ENCODE measurements around the gene UBE3B.

The UBE3B gene

DNA sequence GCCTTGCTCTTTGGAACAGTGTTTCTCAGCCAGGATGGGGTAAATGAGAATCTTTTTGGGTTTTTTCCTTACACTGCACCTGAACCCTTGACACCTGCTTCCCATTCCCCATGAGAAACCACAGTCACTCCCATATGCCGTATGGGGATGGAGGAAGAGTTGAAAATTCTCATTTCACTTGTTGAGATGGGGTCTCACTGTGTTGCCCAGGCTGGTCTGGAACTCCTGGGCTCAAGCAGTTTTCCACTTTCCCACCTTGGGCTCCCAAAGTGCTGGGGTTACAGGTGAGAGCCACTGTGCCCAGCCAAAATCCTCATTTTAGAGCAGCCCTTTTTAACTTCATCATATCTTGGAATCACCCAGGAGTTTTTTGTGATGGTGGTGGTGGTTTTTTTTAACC lies 99.9 kb downstream of the UBE3B start:
- no peak for DNase-seq (ENCODE audit: low spot score)

DNA sequence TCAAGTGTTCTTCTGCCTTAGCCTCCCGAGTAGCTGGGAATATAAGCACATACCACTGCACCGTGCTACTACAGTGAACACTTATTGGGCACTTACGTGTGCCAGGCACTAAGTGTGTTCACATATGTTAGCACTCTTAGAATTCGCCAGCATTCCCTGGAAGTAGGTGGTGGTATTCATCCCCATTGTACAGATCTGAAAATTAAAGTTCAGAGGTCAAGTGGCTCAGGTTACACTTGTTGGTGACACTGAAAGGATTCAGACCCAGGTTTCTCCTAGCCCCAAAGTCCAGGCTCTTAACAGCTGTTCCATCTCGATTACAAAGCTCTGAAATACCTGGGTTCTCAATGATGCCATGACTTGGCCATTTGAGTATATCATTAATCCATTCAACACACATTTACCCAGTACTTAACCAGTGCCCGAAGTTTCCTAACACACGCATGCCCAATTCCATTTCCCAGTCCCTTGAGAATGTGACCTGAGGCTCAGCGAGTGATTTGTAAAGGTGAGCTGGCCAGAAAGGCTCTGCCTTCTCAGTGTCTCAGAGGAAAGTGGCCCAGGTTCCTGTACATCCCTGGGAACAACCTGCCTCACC lies 101.0 kb downstream of the UBE3B start:
- no peak for DNase-seq (ENCODE audit: low spot score)

DNA sequence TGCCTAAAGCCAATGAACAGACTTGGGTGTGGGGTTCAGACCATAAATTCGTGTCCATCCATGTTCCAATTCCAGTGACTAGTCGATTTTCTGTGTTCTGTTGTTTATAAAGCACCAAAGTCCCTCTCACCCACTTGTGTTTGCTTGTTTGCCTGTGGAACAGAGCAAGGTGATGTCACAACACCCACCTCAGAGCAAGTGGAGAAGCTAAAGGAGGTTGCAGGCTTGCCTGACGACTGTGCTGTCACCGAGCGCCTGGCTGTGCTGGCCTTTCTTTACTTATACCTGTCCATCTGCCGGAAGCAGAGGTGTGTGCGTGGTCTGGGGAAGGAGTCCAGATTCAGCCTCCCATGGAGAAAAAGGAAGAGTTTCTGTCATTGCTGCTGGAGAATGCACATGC lies 102.2 kb downstream of the UBE3B start:
- DNase-seq (ENCODE audit: low spot score): no peak

DNA sequence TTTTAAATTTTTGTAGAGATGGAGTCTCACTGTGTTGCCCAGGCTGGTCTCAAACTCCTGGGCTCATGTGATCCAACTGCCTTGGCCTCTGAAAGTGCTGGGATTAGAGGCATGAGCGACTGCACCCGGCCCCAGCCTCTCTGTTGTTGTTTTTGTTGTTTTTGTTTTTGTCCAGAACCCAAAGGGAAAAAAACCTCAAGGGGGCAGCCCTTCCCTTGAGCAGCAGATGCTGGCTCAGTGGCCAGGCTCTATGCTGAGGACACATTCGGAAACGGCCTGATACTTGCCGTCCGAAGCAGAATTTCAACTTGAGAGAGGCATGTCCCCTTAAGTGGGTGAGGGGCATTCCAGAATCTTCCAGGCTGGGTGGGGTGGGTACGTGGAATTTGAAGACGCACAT lies 102.8 kb downstream of the UBE3B start:
- no peak for DNase-seq (ENCODE audit: low spot score)

DNA sequence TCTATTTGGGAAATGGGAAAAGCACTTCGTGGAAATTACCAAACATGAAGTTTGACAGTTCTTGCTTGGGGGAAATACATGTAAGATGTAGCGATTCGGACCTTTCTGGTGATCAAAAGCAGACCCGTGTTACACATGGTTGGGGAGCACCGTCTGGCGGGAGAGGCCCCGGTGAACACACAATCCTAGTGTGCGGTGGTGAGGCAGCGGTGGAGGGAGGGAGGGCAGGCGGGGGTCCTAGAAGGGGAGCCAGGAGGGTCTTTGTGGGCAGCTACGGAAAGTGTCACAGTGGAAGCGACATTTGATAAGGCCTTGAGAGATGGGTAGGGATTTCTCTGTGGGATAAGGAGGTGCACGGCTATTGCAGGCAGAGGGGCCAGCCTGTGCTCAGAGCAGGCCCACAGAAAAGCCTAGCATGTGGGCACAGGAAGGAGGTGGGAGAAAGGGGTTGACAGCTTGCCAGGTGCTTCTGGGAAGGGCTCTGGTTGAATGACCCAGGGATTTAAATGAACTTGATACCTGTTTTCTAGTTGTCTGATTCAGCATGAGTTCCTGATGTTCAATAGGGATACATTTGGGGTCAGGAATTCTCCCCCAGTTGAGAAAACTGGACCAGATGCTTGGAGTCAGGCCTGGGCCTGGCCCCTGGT lies 103.4 kb downstream of the UBE3B start:
- no peak for DNase-seq (ENCODE audit: low spot score)

DNA sequence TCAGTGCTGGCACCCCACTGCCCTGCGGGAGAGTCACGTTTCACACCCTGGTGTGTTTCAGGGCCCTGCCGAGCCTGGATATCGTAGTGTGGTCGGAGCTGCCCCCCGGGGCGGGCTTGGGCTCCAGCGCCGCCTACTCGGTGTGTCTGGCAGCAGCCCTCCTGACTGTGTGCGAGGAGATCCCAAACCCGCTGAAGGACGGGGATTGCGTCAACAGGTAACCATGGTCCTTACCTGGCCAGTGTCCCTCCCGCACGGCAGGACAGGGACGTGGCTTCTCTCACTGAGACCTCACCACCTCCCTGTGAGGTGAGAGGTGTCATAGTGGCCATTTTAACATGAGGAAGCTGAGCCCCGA lies 103.9 kb downstream of the UBE3B start:
- no peak for DNase-seq (ENCODE audit: low spot score)

DNA sequence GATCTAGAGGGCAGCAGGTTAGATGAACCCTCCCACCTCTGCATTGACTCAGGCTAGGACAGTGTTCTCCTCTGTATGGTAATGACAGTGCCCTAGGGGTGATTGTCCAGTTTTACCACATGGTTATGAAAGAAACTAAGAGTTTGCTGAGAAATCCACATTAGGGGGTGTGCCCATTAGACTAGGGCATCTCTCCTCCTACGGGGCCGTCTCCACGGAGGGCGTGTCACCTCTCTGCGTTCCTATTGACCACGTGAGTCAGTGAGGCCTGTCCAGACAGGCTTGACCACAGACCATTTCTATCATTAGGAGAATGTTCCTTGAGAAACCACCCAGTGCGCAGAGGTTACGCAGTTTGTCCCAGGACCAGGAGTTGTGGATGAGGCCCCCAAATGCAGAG lies 104.4 kb downstream of the UBE3B start:
- DNase-seq (ENCODE audit: low spot score): no peak

DNA sequence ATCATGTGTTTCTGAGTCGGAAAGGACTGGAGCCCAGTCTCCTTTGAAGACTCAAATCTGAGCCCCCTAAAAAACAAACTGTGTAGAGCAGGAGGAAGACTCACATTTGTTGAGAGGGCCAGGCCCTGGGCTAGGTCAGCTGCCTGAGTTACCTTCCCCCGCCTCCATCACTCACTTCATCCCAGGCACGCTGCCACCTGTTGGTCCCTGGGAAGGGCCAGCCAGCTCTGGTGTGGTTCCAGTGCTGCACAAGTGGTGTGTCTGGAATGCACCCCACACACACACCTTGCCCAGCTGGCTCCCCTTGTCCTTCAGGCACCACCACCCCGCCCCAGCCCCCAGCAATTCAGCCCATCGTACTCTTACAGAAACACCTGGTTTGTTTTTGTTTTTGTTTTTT lies 105.2 kb downstream of the UBE3B start:
- no peak for DNase-seq (ENCODE audit: low spot score)

DNA sequence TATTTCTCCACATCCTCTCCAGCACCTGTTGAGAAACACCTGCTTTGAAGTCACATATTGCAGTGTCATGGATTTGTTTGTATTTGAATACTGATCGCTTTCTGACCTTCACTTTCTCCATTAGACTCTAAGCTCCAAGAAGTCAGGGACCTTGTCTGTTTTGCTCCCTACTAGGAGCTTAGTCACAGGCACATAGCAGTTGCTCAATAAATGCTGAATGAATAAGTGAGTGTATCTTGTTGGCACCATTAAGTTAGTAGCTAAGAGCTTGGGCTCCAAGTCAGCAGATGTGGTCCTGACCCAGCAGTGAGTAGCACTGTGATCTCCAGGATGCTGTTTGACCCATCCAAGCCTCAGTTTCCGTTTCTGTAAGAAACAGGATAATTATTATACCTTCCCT lies 106.3 kb downstream of the UBE3B start:
- DNase-seq (ENCODE audit: low spot score): no peak
